ENCODE measurements around the gene SLC25A23.

SLC25A23 gene

DNA sequence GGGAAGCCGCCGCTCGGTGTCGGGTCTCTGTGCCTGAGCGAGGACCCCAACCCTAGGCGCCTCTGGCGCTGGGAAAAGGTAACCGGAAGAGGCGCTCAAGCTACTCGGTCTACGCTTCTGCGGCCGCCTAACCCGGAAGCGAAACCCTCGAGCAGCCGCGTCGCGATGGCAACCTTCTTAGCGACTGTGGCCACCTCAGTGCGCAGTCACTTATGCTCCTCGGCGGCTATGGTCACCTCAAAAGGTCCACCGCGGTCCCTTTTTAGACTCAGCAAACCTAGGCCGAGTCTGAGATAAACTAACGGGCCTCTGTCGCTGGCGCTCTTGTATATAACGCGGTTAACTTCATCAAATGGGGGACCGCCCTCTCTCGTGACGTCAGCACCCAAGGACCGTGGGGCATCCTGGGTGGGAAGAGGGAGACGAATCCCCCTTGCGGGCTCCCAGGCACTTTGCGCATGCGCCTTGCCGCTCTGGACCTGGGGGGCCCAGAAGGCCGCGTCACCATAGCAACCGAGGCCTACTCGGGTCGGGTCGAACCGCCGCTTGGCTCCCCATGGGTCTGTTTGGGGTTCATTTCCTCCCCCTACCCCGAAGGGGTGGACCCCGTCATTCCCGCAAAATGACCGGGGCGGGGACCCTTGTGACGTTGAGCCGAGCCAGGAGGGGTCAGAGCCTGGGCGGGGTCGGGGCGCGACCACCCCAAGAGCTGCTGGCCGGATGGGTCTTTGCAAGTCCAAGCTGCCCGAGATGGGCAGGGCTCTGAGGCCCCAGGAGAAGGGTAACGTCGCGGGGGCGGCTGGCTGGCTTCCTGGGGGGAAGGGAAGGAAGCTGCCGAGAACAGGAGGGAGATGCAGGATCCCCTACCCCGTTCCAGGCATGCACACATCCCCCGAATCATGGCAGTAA lies 66.3 kb downstream of the SLC25A23 start, which contains the start of gene GTF2F1:
GTF2F1 (minus strand) TSS at position 91 of the 909 bp plus-strand sequence. CDS start 169 bp downstream, outside the sequence.
- peak; percentile 97 for DNase-seq (ENCODE audit: low read depth)
- TF ChIP-seq CTCF (IDR thresholded peaks at IDR 0.05; ENCODE audit: low read length, missing control alignments): peak; percentile 23
- H3K4me3 ChIP-seq (replicated peaks; ENCODE audit: low read depth, low read length): peak within 1 kb of the TSS; percentile 92

- DNase-seq (ENCODE audit: low read depth): no peak
- peak overlapping the region; percentile 92 for H3K4me3 ChIP-seq (replicated peaks; ENCODE audit: low read depth, low read length)
- no peak for TF ChIP-seq CTCF (IDR thresholded peaks at IDR 0.05; ENCODE audit: low read length, missing control alignments)
Measured at GRCh38 chr19:6392221-6393073, 67.1 kb downstream of the SLC25A23 start.
